GM18517 (cell line): Measurements from ENCODE around the gene MTA1.

Experiments
- ATAC-seq: cut with Tn5 transposase; IDR thresholded peaks from one replicate; pipeline ENCODE4 v1.9.1; 2021; ENCODE audit warnings: mild to moderate bottlenecking, moderate library complexity; ENCODE audit not compliant: unreplicated experiment

The MTA1 gene

GRCh38 chr14:105386581-105387529 is 32.8 kb upstream of the MTA1 start:
- ATAC-seq, result no peak

- no peak for ATAC-seq
Measured at GRCh38 chr14:105387530-105387922, 32.1 kb upstream of the MTA1 start.

GRCh38 chr14:105388110-105388951 is 31.3 kb upstream of the MTA1 start:
- no peak for ATAC-seq

GRCh38 chr14:105388976-105389375 is 30.7 kb upstream of the MTA1 start:
- ATAC-seq, result no peak

GRCh38 chr14:105389534-105389933 is 30.1 kb upstream of the MTA1 start:
- no peak for ATAC-seq

- ATAC-seq, result no peak
Measured at GRCh38 chr14:105389976-105390848, 29.4 kb upstream of the MTA1 start.

- no peak for ATAC-seq
Measured at GRCh38 chr14:105390849-105391500, 28.7 kb upstream of the MTA1 start.

- no peak for ATAC-seq
Measured at GRCh38 chr14:105391541-105391940, 28.1 kb upstream of the MTA1 start.

GRCh38 chr14:105392131-105393090 is 27.2 kb upstream of the MTA1 start:
- ATAC-seq, result no peak

- no peak for ATAC-seq
Measured at GRCh38 chr14:105393151-105393550, 26.5 kb upstream of the MTA1 start.

- ATAC-seq, result no peak
Measured at GRCh38 chr14:105394714-105395537, 24.7 kb upstream of the MTA1 start.

GRCh38 chr14:105395538-105395854 is 24.1 kb upstream of the MTA1 start:
- ATAC-seq, result no peak

- ATAC-seq, result no peak
Measured at GRCh38 chr14:105397350-105397931, 22.2 kb upstream of the MTA1 start.

- peak; percentile 69 for ATAC-seq
Measured at GRCh38 chr14:105398044-105398725, 21.4 kb upstream of the MTA1 start, which contains the start of gene TEX22. TSS of gene TEX22 (plus strand) at chr14:105398538. CDS start at chr14:105399341, 803 bp downstream.

- peak; percentile 9 for ATAC-seq
Measured at GRCh38 chr14:105398726-105399465, 20.7 kb upstream of the MTA1 start.

GRCh38 chr14:105399466-105399775 is 20.2 kb upstream of the MTA1 start:
- no peak for ATAC-seq

GRCh38 chr14:105400016-105400415 is 19.6 kb upstream of the MTA1 start:
- no peak for ATAC-seq
